Measurements from ENCODE around the gene BCL2L11.

Gene BCL2L11

GRCh38 chr2:111198701-111199100, 78.0 kb downstream of the BCL2L11 start:
- no peak for DNase-seq

GRCh38 chr2:111199840-111200239, 79.1 kb downstream of the BCL2L11 start:
- no peak for DNase-seq

GRCh38 chr2:111200333-111200881, 79.7 kb downstream of the BCL2L11 start:
- DNase-seq = no peak

- DNase-seq = no peak
Observed at GRCh38 chr2:111201214-111201613, 80.5 kb downstream of the BCL2L11 start.

GRCh38 chr2:111202266-111203040, 81.7 kb downstream of the BCL2L11 start:
- no peak for DNase-seq

GRCh38 chr2:111204706-111205105, 84.0 kb downstream of the BCL2L11 start:
- no peak for DNase-seq

DNA sequence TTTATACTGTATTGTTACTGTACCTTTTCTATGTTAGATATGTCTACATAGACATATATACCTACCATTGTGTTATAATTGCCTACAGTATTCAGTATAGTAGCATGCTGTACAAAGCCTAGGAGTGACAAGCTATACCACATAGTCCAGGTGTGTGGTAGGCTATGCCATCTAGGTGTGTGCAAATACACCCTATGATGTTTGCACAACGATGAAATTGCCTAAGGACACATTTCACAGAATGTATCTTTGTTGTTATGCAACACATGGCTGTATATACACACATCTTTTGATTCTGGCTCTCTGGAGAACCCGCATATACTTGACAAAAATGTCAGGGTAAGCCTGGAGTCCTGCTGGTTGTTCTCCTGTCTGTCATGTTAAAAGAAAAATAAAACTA, 85.1 kb downstream of the BCL2L11 start:
- DNase-seq = no peak

DNA sequence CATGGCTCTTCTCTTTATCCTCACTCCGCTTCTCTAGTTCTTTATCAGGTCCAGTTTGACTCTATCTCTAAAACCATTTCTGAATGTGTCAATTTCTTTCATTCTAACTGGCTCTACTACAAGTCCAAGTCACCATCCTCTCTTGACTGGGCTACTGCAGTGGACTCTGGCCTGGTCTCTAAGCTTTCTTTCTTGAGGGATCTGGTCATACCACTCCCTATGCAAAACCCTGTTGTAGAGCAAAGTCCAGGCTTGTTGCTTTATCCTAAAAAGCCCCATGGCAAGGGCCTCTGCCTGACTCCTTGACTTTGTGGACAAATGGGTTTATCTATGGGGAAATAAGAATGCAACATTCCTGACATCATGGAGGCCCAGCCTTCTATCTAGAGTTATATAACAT, 87.1 kb downstream of the BCL2L11 start:
- DNase-seq = no peak

DNA sequence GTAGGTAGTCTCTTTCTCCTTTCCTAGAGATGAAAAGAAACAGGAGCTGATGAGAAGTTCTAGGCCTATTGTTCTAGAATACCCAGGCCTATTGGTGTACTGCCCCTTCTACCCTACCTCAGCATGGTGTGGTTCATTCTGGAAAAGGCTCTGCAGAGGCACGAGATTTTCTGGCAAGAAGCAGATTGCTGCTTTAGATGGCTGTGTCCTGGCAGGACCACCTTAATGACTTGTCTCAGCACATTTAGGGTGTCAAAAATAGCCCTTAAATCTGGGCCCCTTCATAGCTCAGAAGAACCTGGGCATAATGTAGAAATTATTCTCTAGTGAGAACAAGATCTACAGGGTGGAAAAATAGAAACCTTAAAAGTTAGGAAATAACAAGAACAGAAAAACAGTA, 87.9 kb downstream of the BCL2L11 start:
- DNase-seq = no peak

DNA sequence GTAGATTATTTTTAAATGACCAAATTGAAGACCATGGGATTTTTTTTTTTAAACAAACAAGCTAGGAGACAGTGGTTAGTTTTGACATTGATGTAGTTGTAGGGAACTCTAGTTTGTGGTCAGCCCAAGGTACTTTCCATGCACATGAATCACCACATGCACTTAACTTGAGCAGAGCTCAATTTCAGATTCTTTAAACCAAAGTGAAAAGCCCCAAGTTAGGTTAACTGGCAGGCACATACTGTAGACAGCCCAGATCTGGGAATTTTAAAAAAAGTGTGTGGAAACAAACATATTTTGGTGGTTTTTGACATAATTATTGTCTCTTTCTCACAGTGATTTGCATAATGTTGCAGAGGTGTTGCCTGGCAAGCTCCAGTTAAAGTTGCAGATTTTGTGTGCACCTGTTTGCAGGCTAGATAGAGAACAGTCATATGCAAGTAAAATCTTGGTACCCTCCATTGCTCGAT, 88.4 kb downstream of the BCL2L11 start:
- DNase-seq = no peak

DNA sequence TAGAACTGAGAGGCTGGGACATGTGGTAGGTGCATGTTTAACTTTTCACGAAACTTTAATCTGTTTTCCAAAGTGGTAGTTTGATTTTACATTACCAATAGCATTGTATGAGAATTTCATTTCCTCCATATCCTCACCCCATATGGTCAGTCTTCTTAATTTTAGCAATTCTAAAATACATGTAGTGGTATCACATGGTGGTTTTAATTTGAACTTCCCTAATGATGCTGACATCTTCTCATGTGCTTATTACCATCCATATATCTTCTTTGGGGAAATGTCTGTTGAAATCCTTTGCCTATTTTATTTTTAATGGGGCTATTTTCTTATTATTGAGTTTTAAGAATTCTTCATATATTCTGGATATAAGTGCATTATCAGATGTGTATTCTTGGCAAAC, 89.3 kb downstream of the BCL2L11 start:
- no peak for DNase-seq

- DNase-seq = no peak
Observed at GRCh38 chr2:111213877-111214276, 93.2 kb downstream of the BCL2L11 start.

DNA sequence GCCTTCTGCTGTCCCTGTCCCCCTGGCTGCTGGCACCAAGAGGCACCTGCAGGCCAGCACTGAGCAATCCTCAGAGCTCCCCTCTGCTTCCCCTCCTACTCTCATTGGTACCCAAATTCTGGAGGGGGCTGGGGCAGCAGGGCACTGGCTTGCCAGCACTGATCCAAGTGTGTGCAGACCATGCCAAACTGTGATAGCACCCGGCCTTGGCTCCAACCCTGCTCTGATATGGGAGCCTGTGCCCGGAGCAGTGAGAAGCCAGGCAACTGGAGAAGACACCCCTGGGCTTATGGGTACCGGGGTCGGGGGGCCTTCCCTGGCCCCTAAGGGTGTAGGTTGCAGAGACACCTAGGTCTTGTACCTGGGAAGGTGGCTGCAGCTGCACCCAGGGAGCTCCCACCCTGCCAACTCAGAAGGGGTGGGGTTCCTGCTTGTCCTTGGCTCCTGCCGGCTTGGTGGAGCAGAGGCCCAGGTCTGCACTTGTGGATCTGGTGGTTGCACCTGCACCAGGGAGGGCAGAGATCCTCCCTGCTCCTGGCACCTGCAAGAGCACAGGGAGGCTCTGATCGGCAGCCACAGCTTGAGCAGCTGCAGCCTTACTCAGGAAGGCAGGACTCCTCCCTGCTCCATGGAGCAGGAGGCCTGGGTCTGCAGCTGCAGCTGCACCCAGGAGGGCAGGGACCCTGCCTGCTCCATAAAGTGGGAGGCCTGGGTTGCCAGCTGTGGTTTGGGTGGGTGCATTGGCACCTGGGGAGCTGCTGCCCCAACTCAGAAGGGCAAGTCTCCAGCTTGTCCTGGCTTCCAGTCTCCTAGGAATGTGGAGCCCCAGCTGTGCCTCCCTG, 96.3 kb downstream of the BCL2L11 start:
- DNase-seq = no peak
